OCI-LY7 (cell line): Measurements from ENCODE around the gene OTUD6A. TPM values are rescaled to one million over a fixed set of nuclear protein-coding genes. Genes with fewer than 3 reads are reported as not detected.

Experiments used
- BruUV-seq: library from RNA; stranded (reverse); fragments of 400-500 nt; replicated peaks from 2 replicates; lab custom pipeline; 2021; lab: Mats Ljungman, UMichigan
- CTCF ChIA-PET: fragments of 300-600 bp; sonication (Branson Sonifier 250); formaldehyde crosslinking; loops from one replicate; lab custom pipeline; 2022; ENCODE audit warnings: antibody characterized with exemption; ENCODE audit not compliant: unreplicated experiment; lab: Charles Lee
- POLR2A ChIA-PET: fragments of 300-600 bp; sonication (Branson Sonifier 250); formaldehyde crosslinking; loops from one replicate; lab custom pipeline; 2022; ENCODE audit warnings: antibody characterized with exemption; lab: Charles Lee
- DNase-seq: peaks from one replicate; pipeline ENCODE4 v3.0.0-alpha.2; 2015; ENCODE audit warnings: low spot score
- H2AFZ ChIP-seq: fragments of 200-600 bp; sonication (generic), shearing (Covaris generic); 2 replicates; pipeline ENCODE4 v1.6.1; 2014; ENCODE audit warnings: mild to moderate bottlenecking, antibody characterized with exemption, low read length, moderate library complexity
- H3K27ac ChIP-seq: fragments of 200-600 bp; sonication (generic); 2 replicates; pipeline ENCODE4 v1.5.1; 2014; ENCODE audit warnings: mixed run types, low read depth, mild to moderate bottlenecking, moderate library complexity, low read length, inconsistent platforms; ENCODE audit not compliant: poor library complexity, severe bottlenecking
- H3K36me3 ChIP-seq: fragments of 200-600 bp; sonication (generic); 2 replicates; pipeline ENCODE4 v1.6.1; 2014; ENCODE audit warnings: mild to moderate bottlenecking, antibody characterized with exemption, low read length, moderate library complexity, mixed read lengths; ENCODE audit not compliant: insufficient read depth
- H3K4me1 ChIP-seq: fragments of 200-600 bp; sonication (generic); 2 replicates; pipeline ENCODE4 v1.5.1; 2014; ENCODE audit warnings: mild to moderate bottlenecking, low read length; ENCODE audit not compliant: insufficient read depth, poor library complexity, severe bottlenecking
- H3K4me2 ChIP-seq: fragments of 200-600 bp; sonication (generic); 2 replicates; pipeline ENCODE4 v1.6.1; 2014; ENCODE audit warnings: mild to moderate bottlenecking, low read length
- H3K4me3 ChIP-seq: fragments of 200-600 bp; sonication (generic); 2 replicates; pipeline ENCODE4 v1.5.1; 2014; ENCODE audit warnings: mild to moderate bottlenecking, low read depth, low read length; ENCODE audit not compliant: poor library complexity, severe bottlenecking
- H3K79me2 ChIP-seq: fragments of 200-600 bp; sonication (generic); 2 replicates; pipeline ENCODE4 v1.6.1; 2016; ENCODE audit warnings: low read depth, mild to moderate bottlenecking, low read length, moderate library complexity, mixed read lengths; ENCODE audit not compliant: insufficient read depth
- H3K9me2 ChIP-seq: fragments of 200-600 bp; sonication (generic); 2 replicates; pipeline ENCODE4 v1.6.1; 2016; ENCODE audit warnings: mild to moderate bottlenecking, low read length, mixed read lengths; ENCODE audit not compliant: insufficient read depth
- H3K9me3 ChIP-seq: fragments of 200-600 bp; sonication (generic); 2 replicates; pipeline ENCODE4 v1.6.1; 2014; ENCODE audit warnings: mild to moderate bottlenecking, mixed run types, low read length, mixed read lengths
- H4K20me1 ChIP-seq: fragments of 200-600 bp; sonication (generic); 2 replicates; pipeline ENCODE4 v1.6.1; 2014; ENCODE audit warnings: mild to moderate bottlenecking, antibody characterized with exemption, low read length, moderate library complexity, mixed read lengths; ENCODE audit not compliant: insufficient read depth
- EZH2phosphoT487 ChIP-seq: fragments of 200-600 bp; sonication (generic); IDR thresholded peaks from 2 replicates; pipeline ENCODE4 v1.6.1; 2018; ENCODE audit warnings: low read depth, borderline replicate concordance, mild to moderate bottlenecking, mixed run types, antibody characterized with exemption, low read length, moderate library complexity, mixed read lengths
- intact Hi-C: fragments of 100-400 bp; cut with micrococcal nuclease; formaldehyde crosslinking; loops from one replicate; pipeline ENCODE4 v1.10.0; 2022; ENCODE audit not compliant: unreplicated experiment
- total RNA-seq, 2 experiments: library from RNA; depleted of rRNA in 1 of 2; stranded (reverse); fragments of >200 nt in 1 of 2; shearing (Covaris generic) in 1 of 2; gene quantifications; 2 replicates each; pipeline ENCODE4 v1.2.3, GENCODE V29; 2014 to 2022
- TF ChIP-seq, protein P1 (sequence below): fragments of 200-600 bp; sonication (generic); conservative IDR thresholded peaks from 2 replicates; pipeline ENCODE4 v1.5.1; 2014; ENCODE audit warnings: mild to moderate bottlenecking, antibody characterized with exemption, low read length, moderate library complexity, mixed read lengths

Gene OTUD6A
- total RNA-seq, 2 experiments from 2014 or later: not detected

DNA sequence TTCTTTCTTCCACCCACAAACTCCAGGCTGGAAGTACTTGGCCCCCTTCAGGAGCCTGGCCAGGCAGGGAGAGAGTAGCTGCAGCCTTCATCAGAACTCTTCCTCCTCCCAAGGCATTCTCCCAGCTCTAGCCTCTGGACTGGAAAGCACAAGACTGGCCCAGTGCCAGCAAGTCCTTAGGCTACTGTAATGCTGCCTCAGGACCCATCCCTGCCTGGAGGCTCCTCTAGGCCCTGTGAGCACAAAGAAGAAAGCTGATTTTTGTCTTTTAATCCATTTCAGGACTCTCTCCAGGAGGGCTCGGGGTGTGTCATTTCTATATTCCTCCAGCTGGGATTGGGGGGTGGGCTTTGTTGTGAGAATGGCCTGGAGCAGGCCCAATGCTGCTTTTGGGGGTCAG lies 23.3 kb upstream of the OTUD6A start:
- ChIA-PET POLR2A (no interaction called here), CTCF (no interaction called here)
- intact Hi-C loops: no loop called here
- Histone ChIP-seq H4K20me1 (no peaks in the 10 kb centered on the region), H3K27ac (no peak overlapping the region), H3K79me2 (no peaks in the 10 kb centered on the region), H3K4me1 (no peaks in the 10 kb centered on the region), H3K4me2 (no peak overlapping the region), H2AFZ (no peak overlapping the region), H3K36me3 (no peaks in the 10 kb centered on the region), H3K9me3 (no peaks in the 10 kb centered on the region), H3K4me3 (no peak overlapping the region), H3K9me2 (no peaks in the 10 kb centered on the region)
- no peak for DNase-seq
- TF ChIP-seq, protein P1, sequence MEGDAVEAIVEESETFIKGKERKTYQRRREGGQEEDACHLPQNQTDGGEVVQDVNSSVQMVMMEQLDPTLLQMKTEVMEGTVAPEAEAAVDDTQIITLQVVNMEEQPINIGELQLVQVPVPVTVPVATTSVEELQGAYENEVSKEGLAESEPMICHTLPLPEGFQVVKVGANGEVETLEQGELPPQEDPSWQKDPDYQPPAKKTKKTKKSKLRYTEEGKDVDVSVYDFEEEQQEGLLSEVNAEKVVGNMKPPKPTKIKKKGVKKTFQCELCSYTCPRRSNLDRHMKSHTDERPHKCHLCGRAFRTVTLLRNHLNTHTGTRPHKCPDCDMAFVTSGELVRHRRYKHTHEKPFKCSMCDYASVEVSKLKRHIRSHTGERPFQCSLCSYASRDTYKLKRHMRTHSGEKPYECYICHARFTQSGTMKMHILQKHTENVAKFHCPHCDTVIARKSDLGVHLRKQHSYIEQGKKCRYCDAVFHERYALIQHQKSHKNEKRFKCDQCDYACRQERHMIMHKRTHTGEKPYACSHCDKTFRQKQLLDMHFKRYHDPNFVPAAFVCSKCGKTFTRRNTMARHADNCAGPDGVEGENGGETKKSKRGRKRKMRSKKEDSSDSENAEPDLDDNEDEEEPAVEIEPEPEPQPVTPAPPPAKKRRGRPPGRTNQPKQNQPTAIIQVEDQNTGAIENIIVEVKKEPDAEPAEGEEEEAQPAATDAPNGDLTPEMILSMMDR: no peak
- no peak for TF ChIP-seq EZH2phosphoT487
- BruUV-seq: no TSS peak

DNA sequence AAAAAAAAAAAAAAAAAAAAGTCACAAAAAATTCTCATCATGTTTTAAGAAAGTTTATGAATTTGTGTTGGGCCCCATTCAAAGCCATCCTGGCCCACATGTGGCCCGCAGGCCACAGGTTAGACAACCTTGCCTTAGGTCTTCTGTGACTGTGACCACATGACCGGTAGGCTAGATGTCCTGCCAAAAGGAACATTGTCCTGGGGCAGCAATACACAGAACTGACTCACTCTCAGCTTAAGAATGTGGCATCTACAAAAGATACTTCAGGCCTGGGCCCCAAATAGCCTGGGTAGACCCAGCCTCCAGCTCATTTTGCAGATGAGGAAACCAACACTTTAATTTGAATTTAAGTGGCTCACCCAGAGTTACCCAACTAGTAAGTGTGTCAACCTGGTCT lies 22.5 kb upstream of the OTUD6A start:
- H3K4me1 ChIP-seq: no peaks in the 10 kb centered on the region
- H2AFZ ChIP-seq: no peak overlapping the region
- H3K9me2 ChIP-seq: no peaks in the 10 kb centered on the region
- H3K4me3 ChIP-seq: no peak overlapping the region
- CTCF ChIA-PET: no interaction called here
- H3K36me3 ChIP-seq: no peaks in the 10 kb centered on the region
- intact Hi-C loops: no loop called here
- H3K27ac ChIP-seq: no peak overlapping the region
- BruUV-seq: no TSS peak
- no peak for DNase-seq
- TF ChIP-seq, protein P1: no peak
- no peak for TF ChIP-seq EZH2phosphoT487
- POLR2A ChIA-PET: interaction anchor here (0.6 kb wide), 1 partner anchor 343 kb away, joined by 3 read pairs; no protein-coding TSS in a partner anchor
- no peaks in the 10 kb centered on the region for H4K20me1 ChIP-seq
- H3K79me2 ChIP-seq: no peaks in the 10 kb centered on the region
- no peaks in the 10 kb centered on the region for H3K9me3 ChIP-seq
- H3K4me2 ChIP-seq: no peak overlapping the region

DNA sequence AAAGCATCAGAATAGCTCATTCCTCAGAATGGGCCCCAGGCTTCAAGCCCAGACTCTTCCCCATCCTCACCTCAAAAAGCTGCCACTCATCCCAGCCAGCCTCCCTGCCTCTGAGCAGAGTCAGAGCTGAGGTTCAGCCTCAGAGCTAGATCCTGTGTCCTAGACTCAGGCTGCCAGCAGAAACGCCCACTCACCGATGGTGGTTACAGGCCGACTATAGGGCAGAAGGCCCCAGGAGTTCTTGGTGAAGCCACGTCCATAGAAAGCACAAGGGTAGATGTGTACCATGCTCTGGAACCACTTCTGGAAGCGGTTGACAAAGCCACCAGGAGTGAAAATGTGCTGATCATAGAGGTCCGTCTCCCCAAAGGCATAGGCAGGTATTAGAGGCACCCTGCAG lies 20.3 kb upstream of the OTUD6A start:
- H3K27ac ChIP-seq: no peak overlapping the region
- CTCF ChIA-PET: no interaction called here
- TF ChIP-seq EZH2phosphoT487: no peak
- TF ChIP-seq, protein P1: no peak
- H3K4me2 ChIP-seq: no peak overlapping the region
- no peaks in the 10 kb centered on the region for H3K4me1 ChIP-seq
- H3K79me2 ChIP-seq: no peaks in the 10 kb centered on the region
- H3K4me3 ChIP-seq: no peak overlapping the region
- H4K20me1 ChIP-seq: no peaks in the 10 kb centered on the region
- no peak overlapping the region for H2AFZ ChIP-seq
- no peak for DNase-seq
- H3K9me2 ChIP-seq: no peaks in the 10 kb centered on the region
- no peaks in the 10 kb centered on the region for H3K36me3 ChIP-seq
- intact Hi-C loops: no loop called here
- no peaks in the 10 kb centered on the region for H3K9me3 ChIP-seq
- POLR2A ChIA-PET: no interaction called here
- no TSS peak for BruUV-seq
